Measurements from ENCODE around the gene SGSM1.

Gene SGSM1

DNA sequence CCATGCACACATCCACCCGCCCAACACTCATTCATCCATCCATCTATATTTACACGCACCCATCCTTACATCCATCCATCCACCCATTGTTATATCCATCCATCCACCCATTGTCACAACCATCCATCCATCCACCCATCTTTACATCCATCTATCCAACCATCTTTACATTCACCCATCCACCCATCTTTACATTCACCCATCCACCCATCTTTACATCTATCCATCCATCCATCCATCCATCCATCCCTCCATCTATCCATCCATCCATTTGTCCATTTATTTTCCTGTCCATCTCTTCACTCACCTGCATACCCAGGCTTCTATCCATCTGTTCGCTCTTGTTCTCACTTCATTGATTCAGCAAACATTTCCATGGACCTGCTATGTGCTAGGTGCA is 49.8 kb downstream of the SGSM1 start:
- Histone ChIP-seq H3K4me3 (ENCODE audit: low read length, poor library complexity, severe bottlenecking) (no peak overlapping the region), H3K9me3 (ENCODE audit: insufficient read depth, low read depth, low read length) (no peaks in the 10 kb centered on the region), H3K9ac (ENCODE audit: low read depth, low read length, poor library complexity, severe bottlenecking) (no peak overlapping the region), H2AFZ (ENCODE audit: low read length) (no peak overlapping the region), H3K4me1 (ENCODE audit: insufficient read depth, low read length, poor library complexity, severe bottlenecking) (no peaks in the 10 kb centered on the region), H3K4me2 (ENCODE audit: low read depth, low read length, poor library complexity, severe bottlenecking) (no peak overlapping the region), H3K79me2 (ENCODE audit: insufficient read depth, low read length) (no peaks in the 10 kb centered on the region), H3K27me3 (ENCODE audit: insufficient read depth, low read length, poor library complexity, severe bottlenecking) (no peaks in the 10 kb centered on the region), H3F3A (ENCODE audit: low read depth) (no peaks in the 10 kb centered on the region), H4K20me1 (ENCODE audit: insufficient read depth, low read length, poor library complexity, severe bottlenecking) (no peaks in the 10 kb centered on the region), H3K9me2 (replicated peaks; ENCODE audit: low read depth, low read length) (no peaks in the 10 kb centered on the region), H3K36me3 (ENCODE audit: insufficient read depth, low read length) (no peaks in the 10 kb centered on the region)
- TF ChIP-seq, protein P1, sequence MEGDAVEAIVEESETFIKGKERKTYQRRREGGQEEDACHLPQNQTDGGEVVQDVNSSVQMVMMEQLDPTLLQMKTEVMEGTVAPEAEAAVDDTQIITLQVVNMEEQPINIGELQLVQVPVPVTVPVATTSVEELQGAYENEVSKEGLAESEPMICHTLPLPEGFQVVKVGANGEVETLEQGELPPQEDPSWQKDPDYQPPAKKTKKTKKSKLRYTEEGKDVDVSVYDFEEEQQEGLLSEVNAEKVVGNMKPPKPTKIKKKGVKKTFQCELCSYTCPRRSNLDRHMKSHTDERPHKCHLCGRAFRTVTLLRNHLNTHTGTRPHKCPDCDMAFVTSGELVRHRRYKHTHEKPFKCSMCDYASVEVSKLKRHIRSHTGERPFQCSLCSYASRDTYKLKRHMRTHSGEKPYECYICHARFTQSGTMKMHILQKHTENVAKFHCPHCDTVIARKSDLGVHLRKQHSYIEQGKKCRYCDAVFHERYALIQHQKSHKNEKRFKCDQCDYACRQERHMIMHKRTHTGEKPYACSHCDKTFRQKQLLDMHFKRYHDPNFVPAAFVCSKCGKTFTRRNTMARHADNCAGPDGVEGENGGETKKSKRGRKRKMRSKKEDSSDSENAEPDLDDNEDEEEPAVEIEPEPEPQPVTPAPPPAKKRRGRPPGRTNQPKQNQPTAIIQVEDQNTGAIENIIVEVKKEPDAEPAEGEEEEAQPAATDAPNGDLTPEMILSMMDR (conservative IDR thresholded peaks at IDR 0.05; ENCODE audit: low read length), result no peak
- TF ChIP-seq EZH2phosphoT487 (IDR thresholded peaks at IDR 0.05; ENCODE audit: borderline replicate concordance), result no peak

DNA sequence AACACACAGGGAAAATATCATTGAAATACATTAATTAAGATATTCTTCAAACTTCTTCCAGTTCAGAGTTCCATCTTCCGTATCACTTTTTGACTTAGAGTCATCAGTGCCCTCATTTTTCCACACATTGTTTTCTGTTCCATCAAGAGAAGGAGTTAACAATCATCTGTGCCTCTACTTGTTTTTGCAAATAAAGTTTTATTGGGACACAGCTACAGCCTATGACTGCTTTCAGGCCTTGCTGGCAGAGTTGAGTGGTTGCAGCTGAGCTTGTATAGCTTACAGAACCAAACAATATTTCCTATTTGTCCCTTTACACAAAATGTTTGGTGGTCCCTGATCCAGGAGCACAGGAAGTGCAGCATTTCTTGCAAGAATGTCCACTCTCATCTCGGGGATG is 51.6 kb downstream of the SGSM1 start:
- H3K9me2 ChIP-seq (replicated peaks; ENCODE audit: low read depth, low read length), result no peaks in the 10 kb centered on the region
- H2AFZ ChIP-seq (ENCODE audit: low read length), result no peak overlapping the region
- H3K79me2 ChIP-seq (ENCODE audit: insufficient read depth, low read length), result no peaks in the 10 kb centered on the region
- TF ChIP-seq, protein P1 (conservative IDR thresholded peaks at IDR 0.05; ENCODE audit: low read length), result no peak
- H3K4me1 ChIP-seq (ENCODE audit: insufficient read depth, low read length, poor library complexity, severe bottlenecking), result no peaks in the 10 kb centered on the region
- no peaks in the 10 kb centered on the region for H4K20me1 ChIP-seq (ENCODE audit: insufficient read depth, low read length, poor library complexity, severe bottlenecking)
- no peak overlapping the region for H3K4me3 ChIP-seq (ENCODE audit: low read length, poor library complexity, severe bottlenecking)
- no peaks in the 10 kb centered on the region for H3F3A ChIP-seq (ENCODE audit: low read depth)
- H3K9me3 ChIP-seq (ENCODE audit: insufficient read depth, low read depth, low read length), result no peaks in the 10 kb centered on the region
- no peaks in the 10 kb centered on the region for H3K27me3 ChIP-seq (ENCODE audit: insufficient read depth, low read length, poor library complexity, severe bottlenecking)
- no peak overlapping the region for H3K4me2 ChIP-seq (ENCODE audit: low read depth, low read length, poor library complexity, severe bottlenecking)
- no peak overlapping the region for H3K9ac ChIP-seq (ENCODE audit: low read depth, low read length, poor library complexity, severe bottlenecking)
- H3K36me3 ChIP-seq (ENCODE audit: insufficient read depth, low read length), result no peaks in the 10 kb centered on the region

DNA sequence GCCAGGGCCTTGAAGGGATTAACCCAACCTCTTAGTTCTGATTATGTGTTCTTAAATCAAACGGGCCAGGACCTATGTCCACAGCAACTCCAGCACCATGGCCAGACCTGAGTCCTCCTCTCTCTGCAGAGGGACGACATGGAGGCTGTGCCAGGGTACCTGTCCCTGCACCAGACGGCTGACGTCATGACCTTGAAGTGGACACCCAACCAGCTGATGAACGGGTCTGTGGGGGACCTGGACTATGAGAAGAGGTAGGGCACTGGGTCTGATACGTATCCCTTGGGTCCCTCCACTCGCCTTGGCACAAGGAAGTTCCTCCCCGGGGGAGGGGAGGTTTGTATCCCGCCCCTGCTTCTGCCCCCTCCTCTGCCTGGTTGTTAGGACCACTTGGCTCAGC is 53.6 kb downstream of the SGSM1 start:
- Histone ChIP-seq H3K36me3 (ENCODE audit: insufficient read depth, low read length) (no peaks in the 10 kb centered on the region), H3K4me1 (ENCODE audit: insufficient read depth, low read length, poor library complexity, severe bottlenecking) (no peaks in the 10 kb centered on the region), H3K27me3 (ENCODE audit: insufficient read depth, low read length, poor library complexity, severe bottlenecking) (no peaks in the 10 kb centered on the region), H3K9ac (ENCODE audit: low read depth, low read length, poor library complexity, severe bottlenecking) (no peak overlapping the region), H3K79me2 (ENCODE audit: insufficient read depth, low read length) (no peaks in the 10 kb centered on the region), H2AFZ (ENCODE audit: low read length) (no peak overlapping the region), H3K4me3 (ENCODE audit: low read length, poor library complexity, severe bottlenecking) (no peak overlapping the region), H4K20me1 (ENCODE audit: insufficient read depth, low read length, poor library complexity, severe bottlenecking) (no peaks in the 10 kb centered on the region), H3K4me2 (ENCODE audit: low read depth, low read length, poor library complexity, severe bottlenecking) (no peak overlapping the region), H3K9me2 (replicated peaks; ENCODE audit: low read depth, low read length) (no peaks in the 10 kb centered on the region), H3K9me3 (ENCODE audit: insufficient read depth, low read depth, low read length) (no peaks in the 10 kb centered on the region), H3F3A (ENCODE audit: low read depth) (no peaks in the 10 kb centered on the region)
- TF ChIP-seq, protein P1 (conservative IDR thresholded peaks at IDR 0.05; ENCODE audit: low read length), result no peak
- no peak for TF ChIP-seq EZH2phosphoT487 (IDR thresholded peaks at IDR 0.05; ENCODE audit: borderline replicate concordance)
